Non-pigmented ciliary epithelial cell (primary cell): ENCODE measurements around the gene TIMM10B.

Experiments
- DNase-seq: peaks from one replicate; pipeline ENCODE4 v3.0.0-alpha.2; 2010; ENCODE audit warnings: low read depth

The TIMM10B gene

DNA sequence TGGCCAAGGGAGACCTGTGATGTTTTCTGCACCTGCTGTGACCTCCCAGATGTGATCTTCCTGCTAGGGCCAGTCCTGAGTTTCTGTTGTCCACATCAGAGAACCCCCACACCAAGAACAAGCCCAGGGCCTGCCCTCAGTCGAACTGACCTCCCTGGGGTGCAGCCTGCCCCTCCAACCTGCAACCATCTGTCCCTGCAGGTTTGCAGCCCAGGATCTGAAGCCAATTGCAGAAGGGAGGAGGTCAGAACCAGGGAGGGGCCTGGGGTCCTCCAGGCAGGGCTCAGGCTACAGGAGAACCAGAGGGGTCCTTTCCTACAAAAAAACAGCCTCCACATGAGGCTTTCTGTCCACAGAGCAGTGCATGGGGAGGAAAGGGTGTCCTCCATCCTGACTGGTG lies 8.4 kb upstream of the TIMM10B start:
- no peak for DNase-seq

DNA sequence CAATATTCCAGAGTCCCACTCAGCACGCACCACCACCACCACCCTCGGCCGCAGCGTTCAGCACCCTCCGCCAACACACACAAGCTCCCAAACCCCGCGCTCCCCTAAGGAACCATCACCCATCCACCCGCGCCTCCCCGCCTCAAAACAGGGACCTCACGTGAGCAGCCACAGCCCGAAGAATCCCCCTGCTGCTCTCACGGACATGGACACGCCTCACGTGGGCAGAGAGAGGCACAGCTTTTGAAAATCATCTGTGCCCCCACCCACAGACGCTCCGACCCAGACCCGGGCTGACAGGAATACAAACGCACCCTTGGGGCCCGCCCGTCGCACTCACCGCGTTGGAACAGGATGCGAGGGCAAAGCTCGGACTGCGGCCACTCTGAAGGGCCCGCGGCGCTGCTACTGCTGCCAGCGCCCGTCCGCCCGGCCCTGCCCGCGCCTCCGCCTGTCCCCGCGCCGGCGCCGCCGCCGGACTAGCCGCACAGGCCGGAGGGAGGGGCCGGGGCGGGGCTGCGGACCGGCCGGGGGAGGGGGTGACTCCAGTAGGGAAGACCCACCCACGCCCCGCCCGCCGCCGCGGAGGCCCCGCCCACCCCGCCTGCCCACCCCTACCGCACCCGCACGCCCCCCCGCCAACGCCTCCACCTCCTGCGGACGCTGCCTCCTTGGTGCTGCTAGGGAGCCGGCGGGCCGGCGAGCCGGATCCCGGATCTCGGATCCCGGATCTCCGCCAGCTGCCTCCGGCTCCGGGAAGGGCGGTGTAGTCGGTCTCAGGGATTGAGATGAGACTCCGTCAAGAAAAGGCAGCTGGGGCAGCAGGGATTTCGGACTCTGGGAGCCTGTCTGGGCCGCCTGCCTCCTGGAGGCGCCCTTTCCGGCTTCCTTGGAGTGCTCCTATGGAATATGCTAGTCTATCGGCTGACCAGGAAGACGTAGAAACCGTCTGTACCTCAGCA lies 7.6 kb upstream of the TIMM10B start, which contains the start of gene TRIM3:
TRIM3 (minus strand) TSS at position 491 of the 962 bp plus-strand sequence. CDS start 8,246 bp downstream, outside the sequence.
- no peak for DNase-seq

DNA sequence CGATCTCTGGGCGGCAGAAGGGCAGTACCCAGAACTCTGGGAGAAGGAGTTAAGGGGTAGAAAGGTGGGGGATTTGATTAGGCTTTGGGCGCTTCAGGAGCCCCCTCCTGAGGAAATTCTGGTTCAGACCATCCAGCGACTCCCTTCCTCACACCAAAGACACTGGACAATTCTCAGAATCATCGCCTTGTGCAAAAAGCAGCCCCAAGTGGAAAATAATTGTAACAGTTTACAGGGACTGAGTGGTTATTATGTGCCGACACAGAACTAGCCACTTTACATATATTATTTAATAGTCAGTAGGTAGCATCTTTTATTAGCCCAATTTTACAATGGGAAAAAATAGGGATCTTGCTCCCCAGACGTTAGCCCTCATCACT lies 6.9 kb upstream of the TIMM10B start:
- DNase-seq: no peak

DNA sequence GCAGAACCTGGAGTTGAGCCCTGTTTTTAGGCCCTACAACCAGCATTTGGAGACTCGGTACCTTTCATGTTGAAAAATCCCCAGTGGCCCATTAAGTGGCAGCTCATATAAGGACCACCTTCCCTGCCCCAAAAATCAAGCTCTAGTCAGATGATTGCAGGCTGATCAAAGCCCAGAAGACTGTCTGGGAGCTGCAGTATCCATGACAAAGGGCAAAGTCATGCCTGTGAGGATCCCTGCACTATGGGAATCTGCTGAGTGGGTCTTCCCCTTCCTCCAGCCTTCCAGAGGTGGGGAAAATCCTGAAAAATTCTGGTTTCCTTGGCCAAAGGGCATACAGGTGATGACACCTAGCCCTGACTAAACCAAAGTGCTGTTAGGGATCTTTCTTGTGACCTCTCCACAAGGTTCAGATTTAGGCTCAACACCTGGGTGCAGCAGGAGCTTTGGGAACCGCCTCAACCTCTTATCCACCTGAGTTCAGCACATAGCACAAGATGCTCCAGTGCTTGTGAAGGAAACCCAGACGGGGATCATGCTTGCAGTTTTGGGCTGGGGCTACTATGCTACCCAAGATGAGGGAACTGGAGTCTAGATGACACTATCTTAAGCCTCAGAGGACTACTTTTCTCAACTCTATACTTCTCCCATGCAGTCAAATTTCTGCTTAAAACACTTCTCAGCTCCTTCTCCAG lies 6.3 kb upstream of the TIMM10B start:
- no peak for DNase-seq

DNA sequence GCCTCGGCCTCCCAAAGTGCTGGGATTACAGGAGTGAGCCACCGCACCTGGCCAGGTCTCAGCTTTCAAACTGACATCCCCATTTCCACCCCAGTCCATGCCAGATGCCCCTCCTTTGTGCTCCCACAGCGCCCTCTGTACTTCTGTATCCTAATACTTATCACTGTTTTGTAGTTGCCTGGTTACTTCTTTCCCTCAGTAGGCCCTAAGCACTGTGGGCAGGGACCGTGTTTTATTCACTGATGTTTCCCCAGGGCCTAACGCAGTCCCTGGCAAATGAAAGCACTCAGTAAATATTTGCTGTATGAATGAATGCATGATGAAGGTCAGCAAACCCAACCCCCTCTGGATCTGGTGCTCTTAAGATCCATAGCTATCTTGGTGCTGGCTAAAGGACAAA lies 5.4 kb upstream of the TIMM10B start:
- DNase-seq: no peak

DNA sequence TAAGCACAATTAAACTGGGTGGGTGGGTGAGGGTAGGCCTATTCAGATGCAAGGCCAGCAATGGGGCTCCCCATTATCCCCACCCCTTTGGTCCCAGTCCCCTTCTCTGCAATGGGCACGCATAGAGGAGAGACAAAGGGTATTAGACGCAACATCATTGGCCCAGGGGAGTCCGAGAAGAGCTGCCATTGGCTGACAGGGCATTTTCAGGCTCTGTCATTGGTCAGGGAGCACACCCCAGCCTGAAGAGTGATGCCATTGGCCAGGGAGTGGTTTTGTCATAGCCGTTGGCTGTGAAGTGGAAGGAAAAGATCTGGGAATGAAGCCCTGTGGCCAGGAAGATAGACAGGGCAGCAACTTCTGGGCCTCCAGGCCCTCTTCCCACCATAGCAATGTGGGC lies 4.7 kb upstream of the TIMM10B start:
- DNase-seq: no peak

DNA sequence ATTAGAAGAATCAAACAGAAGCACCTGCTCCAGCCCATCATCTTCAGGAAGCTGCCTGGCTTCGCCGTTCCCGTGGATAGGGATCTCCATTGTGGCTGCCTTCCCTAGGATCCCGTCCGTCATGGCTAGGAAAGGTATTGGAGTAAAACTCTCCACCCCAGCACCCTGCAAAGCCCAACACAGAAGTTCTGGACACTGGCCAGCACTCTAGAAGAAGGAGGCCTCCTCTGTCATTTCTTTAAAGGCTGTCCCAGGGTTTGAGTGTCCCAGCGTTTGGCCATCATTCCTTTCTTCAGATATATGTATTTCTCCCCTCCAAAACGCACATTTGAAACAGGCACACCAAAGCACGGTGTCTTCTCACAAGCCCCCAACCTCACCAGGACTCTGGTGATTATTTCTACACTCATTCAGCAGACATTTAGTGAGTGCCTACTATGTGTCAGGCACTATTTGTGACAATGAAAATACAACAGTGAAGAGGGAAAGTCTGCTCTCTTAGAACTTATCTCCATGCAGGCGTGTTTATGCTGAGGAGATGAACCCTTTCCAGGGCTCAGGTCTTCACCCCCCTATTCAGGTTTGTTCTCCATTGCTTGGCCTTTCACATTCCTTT lies 894 bp upstream of the TIMM10B start:
- DNase-seq: no peak

DNA sequence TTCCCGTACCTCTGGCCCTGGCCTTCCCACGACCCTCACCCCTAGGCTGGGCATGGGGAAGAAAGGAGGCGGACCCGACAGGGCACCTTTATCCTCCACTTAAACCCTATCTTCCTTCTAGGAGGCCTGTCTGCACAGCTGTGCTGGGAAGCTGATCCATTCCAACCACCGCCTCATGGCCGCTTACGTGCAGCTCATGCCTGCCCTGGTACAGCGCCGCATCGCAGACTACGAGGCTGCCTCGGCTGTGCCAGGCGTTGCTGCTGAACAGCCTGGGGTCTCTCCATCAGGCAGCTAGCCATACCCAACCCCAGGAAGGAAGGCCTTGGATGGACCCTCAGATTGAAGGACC lies 599 bp downstream of the TIMM10B start:
- no peak for DNase-seq

DNA sequence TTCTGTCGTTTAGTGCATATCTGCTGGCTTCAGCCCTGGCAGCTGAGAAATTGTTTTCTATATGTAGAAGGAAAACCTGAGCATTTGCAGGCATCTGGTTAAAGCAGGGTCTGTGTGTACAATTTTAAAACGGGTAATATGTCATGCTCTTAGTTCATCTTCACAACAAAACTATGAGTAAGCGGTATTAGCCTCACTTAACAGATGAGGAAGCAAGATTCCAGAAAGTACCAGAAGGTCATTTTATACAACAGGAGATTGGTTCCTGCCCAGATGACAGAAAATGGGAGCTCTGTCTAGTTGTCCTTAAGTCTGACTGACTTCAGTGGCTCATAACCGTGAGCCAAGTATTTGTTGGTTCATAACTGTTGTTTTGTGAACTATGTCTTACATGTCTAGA lies 1.1 kb downstream of the TIMM10B start:
- DNase-seq: no peak

DNA sequence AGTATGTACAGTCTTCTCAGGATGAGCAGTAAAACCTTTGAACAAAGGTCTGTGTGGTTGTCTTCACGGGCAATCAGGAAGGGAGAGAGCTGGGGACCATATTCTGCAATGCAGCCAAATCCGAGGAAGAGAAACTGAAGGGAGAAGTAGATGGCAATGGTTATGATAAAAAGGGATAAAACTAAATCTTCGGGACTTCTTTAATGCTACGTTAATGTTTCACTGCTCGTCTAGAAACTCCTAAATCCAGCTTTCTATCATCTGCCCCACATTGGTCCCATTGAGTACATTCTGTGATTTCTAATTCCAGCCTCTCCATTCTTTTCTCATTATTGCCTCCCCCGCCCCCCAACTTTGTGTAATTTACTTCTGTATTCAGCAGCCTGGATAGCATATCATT lies 1.7 kb downstream of the TIMM10B start:
- DNase-seq: no peak

DNA sequence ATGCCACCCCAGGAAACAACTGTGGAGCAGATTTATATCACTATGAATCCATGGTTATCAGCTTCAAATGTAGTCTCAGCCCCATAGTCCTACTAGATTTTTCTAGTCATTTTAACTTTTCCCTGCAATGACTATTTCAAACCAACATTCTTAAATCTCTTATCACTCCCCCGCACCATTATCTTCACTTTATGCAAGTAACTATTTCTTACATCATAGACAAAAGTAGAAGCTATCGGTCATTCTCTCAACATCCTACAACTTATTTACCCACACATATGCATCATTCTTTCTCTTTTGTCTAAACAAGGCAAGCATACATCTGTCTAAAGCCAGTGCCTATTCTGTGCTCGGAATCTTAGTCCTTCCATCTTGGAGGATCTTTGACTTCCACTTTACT lies 4.4 kb downstream of the TIMM10B start:
- DNase-seq: no peak

DNA sequence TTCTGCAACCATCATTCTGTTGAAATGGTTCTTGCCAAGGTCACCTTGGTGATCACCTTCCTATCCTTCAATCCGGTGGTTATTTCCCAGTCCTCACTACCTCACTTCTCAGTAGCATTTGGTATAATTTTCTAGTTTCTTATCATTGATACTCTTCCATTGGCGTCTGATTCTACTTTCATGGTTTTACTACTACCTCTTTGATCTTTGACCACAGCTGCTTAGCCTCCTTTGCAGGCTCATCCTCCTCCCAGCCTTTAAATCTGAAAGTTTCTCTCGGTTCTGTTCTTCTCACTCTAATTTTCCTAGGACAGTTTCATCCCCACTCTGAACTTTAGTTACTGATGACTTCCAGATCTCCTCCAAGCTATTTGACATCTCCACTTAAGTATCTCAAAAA lies 5.0 kb downstream of the TIMM10B start:
- no peak for DNase-seq

DNA sequence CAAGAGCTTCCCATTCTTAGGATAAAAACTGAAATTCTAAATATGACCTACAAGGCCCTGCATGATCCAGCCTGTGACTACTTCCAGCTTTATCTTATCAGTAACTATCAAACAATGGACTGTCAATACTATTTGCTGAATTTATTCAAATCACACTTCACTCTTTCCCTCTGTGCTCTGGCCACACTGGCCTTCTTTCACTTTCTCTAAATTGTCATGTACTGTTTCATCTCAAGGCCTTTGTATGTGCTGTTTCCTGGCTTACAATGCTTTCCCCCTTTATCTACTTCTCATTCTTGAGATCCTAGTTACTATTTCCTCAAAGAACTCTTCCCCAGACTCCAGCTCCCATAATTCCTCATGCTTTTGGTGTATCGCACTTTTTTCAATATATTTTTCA lies 5.6 kb downstream of the TIMM10B start:
- no peak for DNase-seq

DNA sequence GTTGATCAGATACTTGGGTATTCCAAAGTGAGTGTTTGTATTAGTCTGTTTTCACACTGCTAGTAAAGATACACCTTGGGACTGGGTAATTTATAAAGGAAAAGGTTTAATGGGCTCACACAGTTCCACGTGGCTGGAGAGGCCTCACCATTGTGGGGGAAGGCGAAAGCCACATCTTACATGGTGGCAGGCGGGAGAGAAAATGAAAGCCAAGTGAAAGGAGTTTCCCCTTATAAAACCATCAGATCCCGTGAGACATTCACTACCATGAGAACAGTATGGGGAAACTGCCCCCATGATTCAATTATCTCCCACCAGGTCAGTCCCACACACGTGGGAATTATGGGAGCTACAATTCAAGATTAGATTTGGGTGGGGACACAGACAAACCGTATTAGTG lies 7.0 kb downstream of the TIMM10B start:
- no peak for DNase-seq

DNA sequence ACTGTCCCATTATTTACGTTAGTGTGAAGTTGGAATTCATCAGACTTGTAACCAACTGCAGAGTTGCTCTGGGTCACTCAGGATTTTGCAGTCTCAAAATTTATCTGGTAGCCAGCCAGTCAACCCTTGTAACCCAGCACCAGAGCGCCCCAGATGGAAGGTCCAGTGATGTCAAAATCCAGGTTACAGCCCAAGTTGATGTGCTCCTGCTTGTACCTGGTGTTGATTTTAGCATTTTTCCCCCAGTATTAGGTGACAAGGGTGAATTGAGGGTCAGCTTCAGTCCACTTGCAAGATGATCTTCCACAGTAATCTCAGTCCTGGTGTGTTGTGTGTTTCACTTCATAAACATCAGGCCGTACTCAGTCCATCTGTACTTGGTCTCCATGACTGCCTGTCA lies 7.5 kb downstream of the TIMM10B start:
- no peak for DNase-seq

DNA sequence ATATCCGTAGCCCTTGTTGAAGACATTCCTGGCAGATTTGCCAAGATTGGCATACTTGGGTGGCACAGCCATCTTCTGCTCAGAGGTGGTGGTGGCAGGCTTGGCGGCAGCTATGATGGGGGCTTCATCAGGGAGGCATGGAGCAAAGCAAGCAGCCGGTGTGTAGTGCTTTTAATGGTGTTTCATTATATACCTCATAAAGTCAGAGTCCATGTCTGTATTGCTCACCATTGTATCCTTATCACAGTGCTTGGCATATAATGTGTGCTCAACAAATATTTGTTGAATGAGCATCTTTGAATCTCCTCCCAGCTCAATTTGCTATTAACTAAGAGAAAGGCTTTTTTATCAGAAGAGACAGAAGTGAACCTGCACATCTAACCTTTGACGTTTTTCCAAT lies 8.0 kb downstream of the TIMM10B start:
- no peak for DNase-seq

DNA sequence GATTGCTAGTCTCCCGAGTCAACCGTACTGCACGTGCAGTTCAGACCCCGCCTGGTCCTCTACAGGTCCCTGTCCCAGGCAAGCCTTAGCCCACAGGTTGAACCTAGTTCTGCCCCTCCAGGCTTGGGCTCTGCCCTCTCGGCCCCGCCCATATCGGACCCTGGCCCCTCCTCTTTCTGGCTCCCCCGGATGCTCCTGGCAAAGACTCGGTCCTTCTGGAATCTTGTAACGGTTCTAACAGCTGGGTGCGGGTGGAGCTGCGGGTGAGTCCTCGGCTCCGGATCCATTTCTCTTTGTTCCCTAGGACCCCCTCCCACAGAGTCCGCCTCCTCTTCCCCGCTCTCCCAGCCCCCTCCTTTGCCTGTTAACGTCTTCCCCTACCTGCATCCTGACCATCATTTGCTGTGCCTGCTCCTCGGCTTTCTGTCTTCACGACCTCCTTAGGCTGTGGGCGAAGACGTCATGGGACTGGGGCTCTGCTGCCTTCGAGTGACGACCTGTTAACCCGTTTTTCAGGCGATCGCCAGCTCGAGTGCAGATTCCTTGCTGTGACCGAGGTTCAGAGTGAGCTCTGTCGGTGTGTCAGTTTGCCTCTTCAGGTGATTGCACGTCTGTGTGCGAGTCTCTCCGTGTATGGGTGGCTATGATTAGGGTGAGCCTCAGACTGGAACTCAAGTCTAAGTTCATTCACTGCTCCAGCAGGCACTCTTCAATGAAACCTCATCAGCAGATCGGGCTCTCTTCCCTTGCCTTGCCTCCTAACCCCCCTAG lies 16.0 kb downstream of the TIMM10B start, which contains the start of gene DNHD1:
DNHD1 (plus strand) TSS at position 212 of the 771 bp plus-strand sequence. CDS start 936 bp downstream, outside the sequence.
- DNase-seq: no peak

DNA sequence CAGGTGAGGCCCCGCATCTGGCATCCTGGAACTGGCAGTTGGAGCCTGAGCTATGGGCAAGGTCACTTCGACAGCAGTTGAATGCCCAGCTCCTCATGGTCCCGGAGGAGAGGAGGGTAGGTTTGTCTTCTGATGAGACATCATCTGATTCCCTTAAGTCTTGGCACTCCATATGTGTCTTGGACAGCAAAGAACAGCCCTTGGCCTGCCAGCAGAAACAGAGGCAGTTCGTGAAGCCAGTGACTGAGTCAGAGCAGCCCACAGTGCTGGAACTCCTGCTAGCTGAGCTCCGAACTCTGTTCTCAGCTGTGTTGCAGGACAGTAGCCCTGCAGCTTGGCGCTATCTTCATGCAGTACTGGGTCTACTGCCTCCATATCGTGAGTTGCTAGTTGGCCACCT lies 16.8 kb downstream of the TIMM10B start:
- no peak for DNase-seq

DNA sequence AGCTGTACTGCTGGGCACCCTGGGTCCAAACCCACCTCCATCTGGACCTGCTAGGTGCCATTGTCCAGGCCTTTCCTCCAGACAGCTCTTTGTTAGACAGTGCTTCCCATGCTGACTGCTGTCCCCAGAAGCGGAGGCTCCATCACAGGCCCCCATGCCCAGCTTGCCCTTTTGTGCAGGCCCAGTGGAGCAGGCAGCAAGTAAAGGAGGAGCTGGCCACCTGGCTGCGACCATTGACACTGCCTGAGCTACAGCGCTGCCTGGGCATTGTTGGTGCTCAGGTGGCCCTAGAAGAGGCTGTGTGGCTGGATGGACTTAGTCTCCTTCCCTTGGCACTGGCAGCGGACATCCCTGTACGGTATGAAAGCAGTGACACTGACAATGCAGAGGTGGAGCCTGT lies 17.2 kb downstream of the TIMM10B start:
- DNase-seq: no peak

DNA sequence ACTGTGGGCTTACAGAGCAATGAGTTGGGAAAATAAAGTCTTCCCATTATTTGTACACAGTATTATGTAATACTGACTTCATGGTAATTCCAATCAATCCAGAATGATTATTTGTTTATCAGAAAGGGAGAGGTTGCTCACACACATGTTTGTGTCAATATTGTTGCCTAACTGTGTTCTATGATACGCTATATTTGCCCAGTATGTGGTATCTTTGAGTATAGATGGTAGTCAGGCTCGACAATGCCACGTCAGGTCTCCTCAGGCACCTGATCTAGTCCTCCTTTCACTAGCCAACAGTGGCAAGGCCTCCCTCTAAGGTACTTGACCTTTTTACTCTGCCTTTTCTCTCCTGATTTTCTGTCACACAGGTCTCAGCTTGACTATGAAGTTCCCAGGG lies 21.1 kb downstream of the TIMM10B start:
- DNase-seq: no peak

DNA sequence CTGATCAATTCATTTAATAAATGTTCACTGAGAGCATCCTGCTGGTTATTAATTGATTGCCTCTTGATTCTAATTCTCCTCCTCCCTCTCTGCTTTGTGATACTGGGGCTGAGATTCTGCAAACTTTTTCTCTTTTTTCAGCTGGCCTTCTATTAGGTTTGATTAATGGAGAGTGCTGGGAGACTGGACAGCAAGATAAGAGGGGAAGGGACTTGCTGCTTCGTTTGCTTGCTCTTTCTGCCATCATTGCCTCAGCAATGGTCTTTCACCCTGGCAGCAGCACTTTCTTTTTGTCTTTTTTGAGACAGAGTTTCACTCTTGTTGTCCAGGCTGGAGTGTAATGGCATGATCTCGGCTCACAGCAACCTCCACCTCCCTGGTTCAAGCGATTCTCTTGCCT lies 22.9 kb downstream of the TIMM10B start:
- DNase-seq: no peak

DNA sequence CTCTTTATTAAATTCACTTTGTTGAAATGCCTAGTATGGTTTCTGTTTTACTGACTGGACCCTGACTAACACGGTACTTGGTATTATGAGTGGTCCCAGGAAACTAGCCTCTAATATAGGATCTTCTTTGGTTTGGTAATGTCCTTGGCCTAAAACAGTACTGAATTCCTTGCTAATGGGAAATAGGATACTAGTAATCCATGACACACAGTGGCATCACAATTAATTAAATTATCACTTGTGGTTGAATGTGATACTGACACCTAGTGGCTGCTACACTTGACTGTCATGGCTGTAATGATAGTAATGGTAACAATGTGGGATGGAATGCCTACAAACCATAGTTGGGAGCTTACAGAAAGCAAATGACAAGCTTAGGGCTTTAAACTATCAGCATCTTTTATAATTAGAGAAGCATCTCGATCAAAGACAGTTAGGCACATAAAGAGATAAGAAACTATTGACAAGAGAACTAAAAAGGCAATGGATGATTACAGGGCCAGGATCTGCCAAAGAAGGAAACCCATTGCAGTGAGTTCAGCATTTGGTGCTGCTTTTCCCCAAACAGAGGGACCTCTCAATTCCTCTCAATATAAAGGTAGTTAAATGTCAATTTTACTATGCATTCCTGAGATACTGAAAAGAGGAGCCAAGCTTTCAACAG lies 24.4 kb downstream of the TIMM10B start:
- DNase-seq: no peak
